ENCODE data around the gene PIK3R3.
"Not testable (repeated sequence)": the region's sequence is repeated elsewhere in the genome, so short reads cannot be mapped to it uniquely, and the experiment has no call there.

Gene PIK3R3

GRCh38 chr1:46065405-46065804 is 67.0 kb downstream of the PIK3R3 start:
- DNase-seq (ENCODE audit: low spot score) = no peak

- no peak for DNase-seq (ENCODE audit: low spot score)
Observed at GRCh38 chr1:46064708-46065107, 67.7 kb downstream of the PIK3R3 start.

DNA sequence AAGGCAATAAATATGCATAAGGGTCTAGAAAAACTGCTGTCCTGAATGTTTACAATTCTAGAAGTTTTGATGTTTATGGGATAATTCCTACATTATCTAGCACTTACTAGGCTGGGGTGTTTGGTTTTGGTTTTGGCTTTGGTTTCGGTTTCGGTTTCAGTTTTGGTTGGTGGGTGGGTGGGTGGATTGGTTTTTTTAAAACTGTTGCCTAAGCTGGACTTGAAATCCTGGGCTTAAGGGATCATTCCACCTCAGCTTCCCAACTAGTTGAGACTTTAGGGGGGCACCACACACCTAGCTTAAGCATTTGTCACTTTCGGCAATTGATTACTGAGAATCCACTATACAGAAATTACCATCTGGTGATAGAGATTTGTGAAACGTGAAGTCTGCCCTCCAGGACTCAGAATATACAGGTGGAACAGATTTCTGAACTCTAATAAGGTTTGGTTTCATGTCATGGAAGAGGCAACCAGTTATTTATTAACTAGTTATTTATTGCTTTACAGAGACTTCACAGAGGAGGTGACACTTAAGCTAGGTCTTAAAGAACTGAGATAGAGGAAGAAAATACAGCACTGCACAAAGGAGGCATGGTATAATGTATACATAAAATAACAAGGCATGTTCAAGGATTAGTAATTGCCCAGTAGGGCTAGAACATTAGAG is 69.6 kb downstream of the PIK3R3 start:
- peak; percentile 18 for DNase-seq (ENCODE audit: low spot score)

GRCh38 chr1:46061146-46061545 is 71.3 kb downstream of the PIK3R3 start:
- DNase-seq (ENCODE audit: low spot score) = no peak

DNA sequence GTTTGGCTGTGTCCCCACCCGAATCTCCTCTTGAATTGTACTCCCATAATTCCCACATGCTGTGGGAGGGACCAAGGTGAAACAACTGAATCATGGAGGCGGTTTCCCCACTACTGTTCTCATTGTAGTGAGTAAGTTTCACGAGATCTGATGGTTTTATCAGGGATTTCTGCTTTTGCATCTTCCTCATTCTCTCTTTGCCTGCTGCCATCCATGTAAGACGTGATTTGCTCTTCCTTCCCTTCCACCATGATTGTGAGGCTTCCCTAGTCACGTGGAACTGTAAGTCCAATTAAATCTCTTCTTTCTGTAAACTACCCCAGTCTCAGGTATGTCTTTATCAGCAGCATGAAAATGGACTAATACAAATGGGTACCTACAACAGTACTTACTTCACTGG is 73.5 kb downstream of the PIK3R3 start:
- DNase-seq (ENCODE audit: low spot score) = no peak

DNA sequence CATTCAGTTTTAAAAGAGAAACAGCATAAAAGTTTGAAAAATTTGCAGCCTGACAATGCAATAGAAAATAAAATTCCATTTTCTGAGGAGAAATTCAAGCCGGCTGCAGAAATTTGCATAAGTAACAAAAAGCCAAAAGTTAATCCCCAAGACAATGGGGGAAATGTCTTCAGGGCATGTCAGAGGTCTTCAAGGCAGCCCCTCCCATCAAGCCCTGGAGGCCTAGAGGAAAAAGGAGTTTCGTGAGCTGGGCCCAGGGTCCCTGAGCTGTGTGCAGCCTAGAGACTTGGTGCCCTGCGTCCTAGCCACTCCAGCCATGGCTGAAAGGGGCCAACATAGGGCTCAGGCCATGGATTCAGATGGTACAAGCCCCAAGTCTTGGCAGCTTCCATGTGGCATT is 74.6 kb downstream of the PIK3R3 start:
- DNase-seq (ENCODE audit: low spot score) = no peak

DNA sequence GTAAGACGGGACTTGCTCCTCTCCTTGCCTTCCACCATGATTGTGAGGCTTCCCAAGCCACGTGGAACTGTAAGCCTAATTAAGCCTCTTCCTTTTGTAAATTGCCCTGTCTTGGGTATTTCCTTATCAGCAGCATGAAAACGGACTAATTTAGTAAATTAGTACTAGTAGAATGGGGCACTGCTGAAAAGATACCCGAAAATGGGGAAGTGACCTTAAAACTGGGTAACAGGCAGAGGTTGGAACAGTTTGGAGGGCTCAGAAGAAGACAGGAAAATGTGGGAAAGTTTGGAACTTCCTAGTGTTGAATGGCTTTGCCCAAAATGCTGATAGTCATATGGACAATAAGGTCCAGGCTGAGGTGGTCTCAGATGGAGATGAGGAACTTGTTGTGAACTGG is 75.2 kb downstream of the PIK3R3 start:
- not testable (repeated sequence) for DNase-seq (ENCODE audit: low spot score)

DNA sequence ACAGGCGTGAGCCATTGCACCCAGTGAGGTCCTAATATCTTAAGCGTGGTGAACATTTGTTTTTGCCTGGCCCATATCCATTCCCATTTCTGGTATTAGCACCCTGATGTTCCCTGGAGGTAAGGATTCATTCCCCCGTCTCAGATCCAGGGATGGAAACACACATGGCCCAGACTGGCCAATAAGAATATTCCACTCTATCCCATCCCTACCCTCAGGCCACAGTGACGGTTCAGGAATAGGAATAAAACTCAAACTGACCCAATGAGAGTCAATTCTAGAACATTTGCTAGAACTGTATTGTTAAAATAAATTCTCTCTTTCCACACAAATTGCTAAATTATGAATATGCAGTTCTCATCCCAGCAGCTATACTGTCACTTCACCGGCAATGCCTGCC is 76.1 kb downstream of the PIK3R3 start:
- DNase-seq (ENCODE audit: low spot score) = no peak

DNA sequence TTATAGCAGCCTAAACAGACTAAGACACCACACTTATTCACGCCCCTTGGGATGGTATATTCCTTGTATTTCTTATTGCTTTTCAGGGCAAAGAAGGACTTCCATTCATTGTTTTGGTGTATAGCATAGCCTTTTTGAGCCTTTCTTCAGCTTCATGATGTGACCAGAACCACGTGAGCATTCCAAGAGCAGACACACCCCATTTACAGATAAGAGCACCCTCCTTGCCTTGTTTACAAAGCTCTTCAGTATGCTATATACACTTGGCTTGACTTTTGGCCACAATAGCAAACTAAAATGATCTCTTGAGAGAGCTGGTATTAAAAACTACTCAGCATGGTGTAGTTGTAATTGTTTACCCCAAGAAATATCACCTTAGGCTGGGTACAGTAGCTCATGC is 78.7 kb downstream of the PIK3R3 start:
- peak; percentile 47 for DNase-seq (ENCODE audit: low spot score)

GRCh38 chr1:46044116-46044515 is 88.3 kb downstream of the PIK3R3 start:
- DNase-seq (ENCODE audit: low spot score) = no peak

DNA sequence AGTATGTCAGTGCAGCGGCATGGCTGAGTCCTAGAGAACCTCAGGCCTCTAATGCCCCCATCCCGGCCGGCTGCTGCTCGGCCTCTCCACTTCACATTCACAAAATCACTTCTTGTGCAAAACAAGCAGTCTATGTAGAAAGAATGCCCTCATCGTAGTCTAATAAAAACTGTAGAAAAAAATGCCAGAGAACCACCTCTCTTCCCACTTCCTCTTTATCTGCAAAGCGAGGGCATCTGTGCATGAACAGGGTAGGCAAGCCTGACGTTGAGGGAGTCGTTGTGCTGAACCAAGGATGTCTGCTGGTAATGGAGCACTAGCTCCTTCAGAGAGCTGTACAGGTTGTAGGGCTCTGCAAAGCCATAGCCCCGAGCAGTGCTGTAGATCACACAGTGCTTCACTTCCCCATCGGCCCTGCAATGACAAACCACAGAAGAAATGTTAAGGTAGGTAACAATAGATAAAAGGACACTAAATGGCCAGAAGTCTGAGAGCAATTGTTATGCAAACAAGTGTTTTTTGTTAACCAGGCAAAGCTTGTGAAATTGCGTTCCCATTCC is 88.9 kb downstream of the PIK3R3 start:
- no peak for DNase-seq (ENCODE audit: low spot score)

DNA sequence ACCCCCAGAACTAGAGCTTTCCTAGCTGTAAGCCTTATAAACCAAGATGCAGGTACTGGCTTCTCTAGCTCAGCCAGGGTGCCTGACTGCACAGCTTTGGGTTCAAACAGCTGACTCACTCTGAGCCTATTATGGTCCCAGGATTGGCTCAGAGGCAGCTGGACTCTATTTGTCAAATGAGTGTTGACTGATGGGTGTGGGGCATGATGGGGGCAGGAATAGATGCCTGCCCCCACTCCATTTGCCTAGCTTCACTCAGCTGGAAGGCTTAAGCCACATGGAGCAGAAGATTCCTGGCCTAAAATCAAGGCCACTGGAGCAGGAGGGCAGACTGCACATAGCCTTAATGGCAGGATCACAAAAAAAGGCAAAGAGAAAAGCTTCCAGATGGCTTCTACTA is 90.5 kb downstream of the PIK3R3 start:
- DNase-seq (ENCODE audit: low spot score) = no peak

DNA sequence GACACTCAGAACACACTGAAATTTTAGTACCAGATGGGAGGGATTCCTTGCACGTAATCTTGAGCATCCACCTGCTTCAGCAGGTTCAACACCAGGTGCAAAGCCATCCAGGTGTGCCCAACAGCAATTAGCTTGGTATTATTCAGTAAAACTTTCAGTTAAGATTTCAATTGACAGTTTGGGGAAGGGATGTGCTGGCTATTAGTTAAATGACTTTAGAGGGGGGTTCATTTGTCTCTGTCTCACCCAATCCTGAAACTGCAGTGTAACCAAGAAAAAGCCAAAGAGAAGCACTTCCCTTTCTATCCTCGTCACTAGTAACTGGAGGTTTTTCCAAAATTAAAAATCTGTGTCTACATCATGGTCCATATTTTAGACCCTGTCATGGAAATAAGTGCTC is 90.9 kb downstream of the PIK3R3 start:
- DNase-seq (ENCODE audit: low spot score) = no peak

DNA sequence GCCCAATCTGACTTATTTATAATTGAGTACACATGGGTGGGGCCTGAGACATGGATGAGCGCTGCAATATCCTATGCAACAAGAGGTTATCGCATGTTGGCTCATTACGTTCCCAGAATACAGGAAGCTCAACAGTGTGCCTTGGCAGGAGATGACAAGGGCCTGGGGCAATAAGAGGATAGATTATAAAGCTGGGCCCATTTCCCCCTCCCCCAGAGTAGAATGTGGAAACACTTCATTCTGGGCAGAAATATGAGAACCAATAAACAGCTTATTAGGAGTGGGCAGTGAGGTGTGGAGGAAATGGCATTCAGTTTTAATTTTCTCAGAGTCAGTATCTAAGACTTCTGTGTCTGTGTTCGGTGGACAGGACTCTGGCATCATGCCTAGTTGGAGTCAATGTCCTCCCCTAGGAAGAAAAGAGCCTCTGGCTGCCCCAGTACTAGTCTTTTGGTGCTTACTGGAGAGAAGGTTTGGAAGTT is 92.8 kb downstream of the PIK3R3 start:
- no peak for DNase-seq (ENCODE audit: low spot score)

DNA sequence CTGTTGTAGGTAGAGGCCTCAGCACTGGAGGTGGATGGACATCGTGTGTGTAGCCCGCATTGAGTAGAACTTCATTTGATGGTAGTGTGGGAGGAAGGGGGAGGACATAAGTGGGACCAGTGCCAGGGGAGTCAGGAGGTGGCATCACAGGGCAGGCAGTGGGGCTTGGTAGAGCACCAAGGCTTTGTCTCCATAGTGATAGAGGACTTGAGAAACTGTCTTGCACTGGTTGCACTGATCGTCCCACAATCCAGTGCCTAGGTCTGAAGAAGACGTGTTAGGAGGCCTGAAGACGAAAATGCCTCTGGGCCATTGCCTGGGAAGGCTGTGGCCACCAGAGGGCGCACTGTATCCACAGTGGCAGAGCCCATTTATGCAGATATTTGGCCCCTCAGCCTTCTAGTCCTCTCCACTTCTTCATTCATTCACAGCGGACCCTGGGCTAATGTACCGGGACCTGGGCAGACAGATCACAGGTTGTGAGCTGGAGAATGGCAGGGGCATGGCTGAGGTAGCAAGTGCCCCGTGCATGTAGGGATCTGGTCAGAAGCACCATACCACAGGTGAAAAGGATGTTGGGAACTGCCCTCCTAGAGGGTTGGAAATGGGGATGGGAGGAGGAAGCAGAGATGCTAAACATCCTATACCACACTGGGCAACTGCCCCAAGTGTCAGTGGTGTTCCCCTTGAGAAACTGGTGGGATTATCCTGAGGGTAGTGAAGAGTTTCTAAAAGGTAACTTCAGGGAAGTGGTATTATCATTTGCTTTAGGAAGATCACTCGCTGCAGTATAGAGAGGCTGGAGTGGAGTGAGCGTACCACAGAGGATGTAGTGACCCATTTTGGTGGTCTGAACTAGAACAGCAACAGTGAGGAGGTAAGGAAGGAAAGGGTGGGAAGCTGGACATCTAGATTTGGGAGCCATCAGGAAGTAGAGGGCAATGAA is 95.3 kb downstream of the PIK3R3 start:
- peak; percentile 83 for DNase-seq (ENCODE audit: low spot score)

GRCh38 chr1:46034601-46035516 is 97.6 kb downstream of the PIK3R3 start:
- DNase-seq (ENCODE audit: low spot score) = no peak

DNA sequence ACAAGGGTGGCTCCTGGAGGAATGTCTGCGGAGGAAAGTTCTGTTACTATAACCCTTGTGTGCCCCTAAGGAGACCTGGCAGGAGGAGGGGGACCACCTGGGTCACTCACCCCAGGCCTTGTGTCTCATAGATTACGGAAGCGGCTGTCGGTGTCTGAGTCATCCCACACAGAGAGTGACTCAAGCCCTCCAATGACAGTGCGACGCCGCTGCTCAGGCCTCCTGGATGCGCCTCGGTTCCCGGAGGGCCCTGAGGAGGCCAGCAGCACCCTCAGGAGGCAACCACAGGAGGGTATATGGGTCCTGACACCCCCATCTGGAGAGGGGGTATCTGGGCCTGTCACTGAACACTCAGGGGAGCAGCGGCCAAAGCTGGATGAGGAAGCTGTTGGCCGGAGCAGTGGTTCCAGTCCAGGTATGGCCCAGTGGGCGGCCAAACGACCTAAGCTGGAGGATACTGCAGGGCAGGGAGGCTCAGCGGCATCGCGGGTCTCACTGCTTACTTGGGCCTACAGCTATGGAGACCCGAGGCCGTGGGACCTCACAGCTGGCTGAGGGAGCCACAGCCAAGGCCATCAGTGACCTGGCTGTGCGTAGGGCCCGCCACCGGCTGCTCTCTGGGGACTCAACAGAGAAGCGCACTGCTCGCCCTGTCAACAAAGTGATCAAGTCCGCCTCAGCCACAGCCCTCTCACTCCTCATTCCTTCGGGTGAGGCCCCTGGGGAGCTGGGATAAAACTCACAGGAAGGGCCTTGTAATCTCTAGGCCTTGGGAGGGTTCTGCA is 101.4 kb downstream of the PIK3R3 start:
- no peak for DNase-seq (ENCODE audit: low spot score)

- no peak for DNase-seq (ENCODE audit: low spot score)
Observed at GRCh38 chr1:46030074-46030870, 102.2 kb downstream of the PIK3R3 start.

GRCh38 chr1:46027788-46028573 is 104.4 kb downstream of the PIK3R3 start:
- DNase-seq (ENCODE audit: low spot score) = no peak

Data from hematopoietic multipotent progenitor cell treated with erythropoietin and hydrocortisone succinate and interleukin-3 and kit ligand, for 15 days (in vitro differentiated cells).